Measurements from ENCODE around the gene MARK1.

GRCh38 chr1:220485131-220485530 lies 42.8 kb upstream of the MARK1 start:
- TF ChIP-seq CTCF (IDR thresholded peaks at IDR 0.05) (no peak), POLR2A (IDR thresholded peaks at IDR 0.05) (no peak)
